HepG2 (cell line): Measurements from ENCODE around the gene RPS5. TPM values are rescaled to one million over a fixed set of nuclear protein-coding genes. Genes with fewer than 3 reads are reported as not detected.

Experiments used
- ARID2 ChIP-seq: sonication (generic); formaldehyde crosslinking; IDR thresholded peaks from 2 replicates; pipeline ENCODE4 v1.8.1; 2022; ENCODE audit warnings: mild to moderate bottlenecking, missing genetic modification reagents, borderline replicate concordance
- CHD2 ChIP-seq: IDR thresholded peaks from 2 replicates; pipeline ENCODE4 v1.6.1; 2011; ENCODE audit warnings: low read depth, low read length, improper control_type of control experiment
- IRX3 ChIP-seq: sonication (generic); formaldehyde crosslinking; IDR thresholded peaks from 2 replicates; pipeline ENCODE4 v1.8.1; 2023; ENCODE audit warnings: mild to moderate bottlenecking, low read depth, missing genetic modification reagents, borderline replicate concordance
- MAZ ChIP-seq, 2 experiments: sonication (generic) in 1 of 2; formaldehyde crosslinking in 1 of 2; IDR thresholded peaks; 2 replicates each; pipeline versions ENCODE4 v1.5.0 to v1.6.1; 2012 to 2020; ENCODE audit warnings: low read depth in 2 of 2, mild to moderate bottlenecking in 2 of 2, borderline replicate concordance in 1 of 2, improper control_type of control experiment in 1 of 2, low read length in 1 of 2, missing genetic modification reagents in 1 of 2, moderate library complexity in 1 of 2
- MED8 ChIP-seq: sonication (generic); formaldehyde crosslinking; IDR thresholded peaks from 2 replicates; pipeline ENCODE4 v1.8.1; 2023; ENCODE audit warnings: mild to moderate bottlenecking, missing genetic modification reagents; ENCODE audit not compliant: insufficient replicate concordance
- NR0B2 ChIP-seq: sonication (generic); formaldehyde crosslinking; IDR thresholded peaks from 2 replicates; pipeline ENCODE4 v1.4.0; 2020; ENCODE audit warnings: mild to moderate bottlenecking, missing genetic modification reagents
- PAXIP1 ChIP-seq: sonication (generic); formaldehyde crosslinking; conservative IDR thresholded peaks from 2 replicates; pipeline ENCODE4 v1.4.0; 2020; ENCODE audit warnings: mild to moderate bottlenecking, missing genetic modification reagents, moderate library complexity
- PHF20 ChIP-seq: sonication (generic); formaldehyde crosslinking; IDR thresholded peaks from 2 replicates; pipeline ENCODE4 v1.5.0; 2020; ENCODE audit warnings: mild to moderate bottlenecking, missing genetic modification reagents
- SALL2 ChIP-seq: sonication (generic); formaldehyde crosslinking; IDR thresholded peaks from 2 replicates; pipeline ENCODE4 v1.8.1; 2023; ENCODE audit warnings: mild to moderate bottlenecking, missing genetic modification reagents, inconsistent platforms
- SNAI1 ChIP-seq: sonication (generic); formaldehyde crosslinking; IDR thresholded peaks from 2 replicates; pipeline ENCODE4 v1.5.0; 2020; ENCODE audit warnings: mild to moderate bottlenecking, missing genetic modification reagents, borderline replicate concordance
- SP1 ChIP-seq, 2 experiments: fragments of 450-650 bp in 1 of 2; sonication (generic) in 1 of 2; formaldehyde crosslinking in 1 of 2; IDR thresholded peaks; 2 replicates each; pipeline versions ENCODE4 v1.4.0 to v1.6.1; 2016 to 2020; ENCODE audit warnings: missing genetic modification reagents in 1 of 2
- TCF12 ChIP-seq, 2 experiments: fragments of 450-650 bp in 1 of 2; sonication (generic) in 1 of 2; formaldehyde crosslinking in 1 of 2; IDR thresholded peaks; 2 replicates each; pipeline versions ENCODE4 v1.6.1 to v1.8.0; 2017 to 2022; ENCODE audit warnings: antibody characterized with exemption in 1 of 2, mild to moderate bottlenecking in 1 of 2, missing genetic modification reagents in 1 of 2, moderate library complexity in 1 of 2
- ZMYM3 ChIP-seq: sonication (generic); formaldehyde crosslinking; IDR thresholded peaks from 2 replicates; pipeline ENCODE4 v1.5.1; 2020; ENCODE audit warnings: mild to moderate bottlenecking, missing genetic modification reagents
- ZNF274 ChIP-seq: sonication (generic); formaldehyde crosslinking; IDR thresholded peaks from 2 replicates; pipeline ENCODE4 v1.5.1; 2020; ENCODE audit warnings: mild to moderate bottlenecking, missing genetic modification reagents
- ZNF432 ChIP-seq: sonication (generic); formaldehyde crosslinking; IDR thresholded peaks from 2 replicates; pipeline ENCODE4 v1.5.0; 2020; ENCODE audit warnings: missing genetic modification reagents, mild to moderate bottlenecking, borderline replicate concordance
- ZNF510 ChIP-seq: sonication (generic); formaldehyde crosslinking; IDR thresholded peaks from 2 replicates; pipeline ENCODE4 v1.4.0; 2020; ENCODE audit warnings: low read depth, mild to moderate bottlenecking, missing genetic modification reagents
- ZNF530 ChIP-seq: sonication (generic); formaldehyde crosslinking; IDR thresholded peaks from 2 replicates; pipeline ENCODE4 v1.5.0; 2020; ENCODE audit warnings: low read depth, mild to moderate bottlenecking, missing genetic modification reagents
- ZNF766 ChIP-seq: sonication (generic); formaldehyde crosslinking; IDR thresholded peaks from 2 replicates; pipeline ENCODE4 v1.5.0; 2020; ENCODE audit warnings: missing genetic modification reagents, borderline replicate concordance
- ZNF770 ChIP-seq: sonication (generic); formaldehyde crosslinking; IDR thresholded peaks from 2 replicates; pipeline ENCODE4 v1.5.0; 2020; ENCODE audit warnings: mild to moderate bottlenecking, missing genetic modification reagents
- ZNF883 ChIP-seq: sonication (generic); formaldehyde crosslinking; IDR thresholded peaks from 2 replicates; pipeline ENCODE4 v1.5.1; 2020; ENCODE audit warnings: mild to moderate bottlenecking, missing genetic modification reagents; ENCODE audit errors: not compliant biosample characterization
- ZSCAN20 ChIP-seq: sonication (generic); formaldehyde crosslinking; IDR thresholded peaks from 2 replicates; pipeline ENCODE4 v1.4.0; 2020; ENCODE audit warnings: missing genetic modification reagents, mild to moderate bottlenecking, borderline replicate concordance
- polyA plus RNA-seq, 8 experiments: library from polyadenylated mRNA; depleted of rRNA in 3 of 8; stranded (reverse) in 7 of 8; unstranded in 1 of 8; fragments of >200 nt; fragmentation: Illumina TruSeq in 4 of 8; extraction: Trizol in 4 of 8; gene quantifications; 2 replicates each; pipeline versions ENCODE4 v1.2.1 to v1.2.3, GENCODE V29; 2011 to 2016; ENCODE audit warnings: low read depth in 4 of 8, missing spikeins in 1 of 8, mixed read lengths in 1 of 8; ENCODE audit not compliant: insufficient read depth in 1 of 8
- total RNA-seq, 5 experiments: library from RNA; depleted of rRNA; stranded (reverse); fragments of >200 nt; fragmentation: Illumina TruSeq; extraction: Trizol; gene quantifications; 2 replicates each; pipeline ENCODE4 v1.2.3, GENCODE V29; 2016; ENCODE audit warnings: low read depth in 1 of 5

The RPS5 gene
- total and polyA plus RNA-seq, 2 of the 13 experiments (the other 11 are each of a cell fraction or from before 2014, with no cell fraction given) = 1,544 to 4,408 TPM

GRCh38 chr19:58353717-58354477 lies 33.2 kb upstream of the RPS5 start (continued):
- TF ChIP-seq PAXIP1 = peak; percentile 62
- peak; percentile 52 for TF ChIP-seq PHF20 (CRISPR knock-in tag)
- no peak for TF ChIP-seq TCF12 (IDR thresholded peaks at IDR 0.05)
- TF ChIP-seq TCF12 (CRISPR knock-in tag; IDR thresholded peaks at IDR 0.05) = 0 out of 2 replicates have a peak, but pooled peaks have one; percentile 25
- 0 out of 2 replicates have a peak, but pooled peaks have one; percentile 41 for TF ChIP-seq SALL2 (CRISPR knock-in tag)
- TF ChIP-seq ZNF770 (CRISPR knock-in tag) = peak; percentile 90
- 0 out of 2 replicates have a peak, but pooled peaks have one; percentile 18 for TF ChIP-seq NR0B2 (CRISPR knock-in tag)
- 0 out of 2 replicates have a peak, but pooled peaks have one; percentile 38 for TF ChIP-seq ARID2
- TF ChIP-seq MED8 (CRISPR knock-in tag) = peak; percentile 20
- TF ChIP-seq ZSCAN20 (CRISPR knock-in tag) = 0 out of 2 replicates have a peak, but pooled peaks have one; percentile 36
- 0 out of 2 replicates have a peak, but pooled peaks have one; percentile 50 for TF ChIP-seq SNAI1 (CRISPR knock-in tag)
- TF ChIP-seq ZNF530 (CRISPR knock-in tag) = 0 out of 2 replicates have a peak, but pooled peaks have one; percentile 49
- TF ChIP-seq ZNF274 (CRISPR knock-in tag) = 0 out of 2 replicates have a peak, but pooled peaks have one; percentile 13
- TF ChIP-seq ZNF432 (CRISPR knock-in tag) = 0 out of 2 replicates have a peak, but pooled peaks have one; percentile 61
- TF ChIP-seq ZMYM3 (CRISPR knock-in tag) = peak; percentile 75
- 0 out of 2 replicates have a peak, but pooled peaks have one; percentile 52 for TF ChIP-seq ZNF766
- no peak for TF ChIP-seq CHD2
- TF ChIP-seq ZNF883 (CRISPR knock-in tag) = no peak
- no peak for TF ChIP-seq IRX3 (CRISPR knock-in tag)
- TF ChIP-seq MAZ (IDR thresholded peaks at IDR 0.05; ENCODE audit: borderline replicate concordance, low read depth, low read length) = 0 out of 2 replicates have a peak, but pooled peaks have one; percentile 5
- no peak for TF ChIP-seq MAZ (CRISPR knock-in tag; IDR thresholded peaks at IDR 0.05; ENCODE audit: low read depth)
- TF ChIP-seq SP1 (IDR thresholded peaks at IDR 0.05) = no peak
- TF ChIP-seq SP1 (CRISPR knock-in tag; IDR thresholded peaks at IDR 0.05) = no peak
- TF ChIP-seq ZNF510 (CRISPR knock-in tag) = no peak
